CD4-positive, alpha-beta T cell treated with Interleukin-2 at 100 ng/mL for 4 hours (primary cell): ENCODE results near the gene ZFHX2.
A peak's percentile ranks its signal among the peaks of the same experiment; 100 is the strongest.
"Not testable (repeated sequence)": the region's sequence is repeated elsewhere in the genome, so short reads cannot be mapped to it uniquely, and the experiment has no call there.

Experiments used
- DNase-seq: peaks from one replicate; pipeline ENCODE4 v3.0.0-alpha.2; 2020; ENCODE audit warnings: low spot score

ZFHX2 gene

DNA sequence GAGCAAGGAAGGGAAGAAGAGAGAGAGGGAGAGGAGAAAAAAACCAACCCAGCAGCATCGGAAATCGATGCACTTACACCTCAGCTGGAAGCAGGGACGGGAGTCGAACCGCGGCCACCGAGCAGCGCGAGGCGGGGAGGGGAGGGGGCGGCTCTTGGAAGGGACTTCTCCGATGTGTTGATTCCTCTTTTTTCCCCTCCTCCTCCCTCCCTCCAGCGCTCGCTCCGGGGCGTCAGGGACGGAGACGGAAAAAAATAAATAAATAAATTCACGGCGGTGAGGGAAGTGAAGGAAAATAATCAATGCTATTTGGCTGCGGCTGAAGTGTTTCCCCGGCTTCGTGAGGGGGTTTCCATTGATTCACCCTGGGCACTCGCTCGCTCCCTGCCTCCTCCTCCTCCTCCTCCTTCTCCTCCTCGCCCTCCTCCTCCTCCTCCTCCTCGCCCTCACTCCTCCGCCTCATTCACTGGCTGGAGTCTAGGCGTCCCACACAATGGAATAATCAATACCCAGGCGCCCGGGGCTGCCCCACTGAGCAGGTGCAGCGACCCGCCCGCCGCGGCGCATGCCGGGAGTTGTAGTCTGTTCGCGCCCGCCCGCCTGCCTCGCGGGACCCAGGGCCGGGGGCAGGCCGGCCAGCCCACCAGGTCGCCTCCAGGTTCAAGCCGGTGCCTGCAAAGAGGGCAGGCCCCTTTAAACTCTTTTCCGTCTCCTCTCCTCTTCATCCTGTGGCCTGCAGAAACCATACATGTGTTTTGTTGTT, at the start of gene ZFHX2:
Gene ZFHX2, minus strand, starts transcription at position 500 of the 763 bp plus-strand sequence. CDS start 16,440 bp downstream, outside the sequence.
- peak; percentile 77 for DNase-seq

DNA sequence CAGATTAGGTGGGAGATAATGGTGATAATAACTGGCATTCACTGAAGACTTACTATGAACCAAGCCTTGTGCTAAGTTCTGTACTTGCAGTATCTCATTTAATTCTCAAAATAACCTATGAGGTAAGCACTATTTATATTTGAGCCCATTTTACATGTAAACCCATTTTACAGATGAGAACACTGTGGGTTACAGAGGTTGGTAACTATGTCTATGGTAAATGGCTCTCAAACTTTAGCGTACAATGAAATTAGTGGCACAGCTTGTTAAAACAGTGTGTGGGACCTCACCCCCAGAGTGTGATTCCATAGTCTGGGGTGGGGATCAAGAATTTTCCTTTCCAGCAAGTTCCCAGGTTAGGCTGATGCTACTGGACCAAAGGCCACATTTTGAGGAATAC, 49.2 kb upstream of the ZFHX2 start:
- no peak for DNase-seq

DNA sequence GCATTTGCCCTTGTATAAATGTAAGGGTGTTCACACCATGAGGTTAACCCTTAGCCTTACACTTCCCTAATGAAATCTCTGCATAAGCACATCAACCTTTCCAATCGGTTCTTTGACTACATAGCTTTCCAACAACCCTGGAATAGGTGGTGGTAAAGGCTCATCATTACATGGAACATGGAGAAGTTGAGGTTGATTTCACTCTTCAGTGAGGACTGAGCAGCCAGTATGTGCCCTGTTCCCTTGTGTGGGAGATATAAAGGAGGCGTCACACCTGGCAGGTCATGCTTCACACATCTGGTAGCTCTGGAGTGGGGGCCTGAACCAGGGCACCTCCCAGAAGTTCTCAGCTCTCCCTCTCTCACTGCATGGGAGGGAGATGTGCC, 48.8 kb upstream of the ZFHX2 start:
- DNase-seq, result no peak

DNA sequence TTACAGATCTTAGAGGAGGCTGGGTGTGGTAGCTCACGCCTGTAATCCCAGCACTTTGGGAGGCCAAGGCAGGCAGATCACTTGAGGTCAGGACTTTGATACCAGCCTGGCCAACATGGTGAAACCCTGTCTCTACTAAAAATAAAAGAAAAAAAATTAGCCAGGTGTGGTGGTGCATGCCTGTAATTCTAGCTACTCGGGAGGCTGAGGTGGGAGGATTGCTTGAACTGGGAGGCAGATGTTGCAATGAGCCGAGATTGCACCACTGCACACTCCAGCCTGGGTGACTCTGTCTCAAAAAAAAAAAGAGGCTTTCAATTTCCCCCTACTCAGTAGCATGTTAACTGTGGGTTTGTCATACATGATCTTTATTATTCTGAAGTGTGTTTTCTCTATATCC, 42.6 kb upstream of the ZFHX2 start:
- DNase-seq, result not testable (repeated sequence)

DNA sequence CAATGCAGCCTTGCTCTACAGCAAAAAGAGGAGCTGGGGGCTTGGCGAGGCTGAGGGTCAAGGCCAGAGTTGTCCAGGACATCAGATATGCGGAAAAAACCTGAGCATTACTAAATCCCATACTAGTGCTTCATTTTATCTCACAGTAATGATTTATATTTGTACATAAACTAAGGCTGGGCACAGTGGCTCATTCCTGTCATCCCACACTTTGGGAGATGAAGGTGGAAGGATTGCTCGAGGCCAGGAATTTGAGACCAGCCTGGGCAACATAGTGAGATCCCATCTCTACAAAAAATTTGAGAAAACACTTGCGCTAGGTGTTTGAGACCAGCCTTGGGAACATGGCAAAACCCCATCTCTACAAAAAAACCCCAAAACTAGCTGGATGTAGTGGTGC, 38.6 kb upstream of the ZFHX2 start:
- no peak for DNase-seq

DNA sequence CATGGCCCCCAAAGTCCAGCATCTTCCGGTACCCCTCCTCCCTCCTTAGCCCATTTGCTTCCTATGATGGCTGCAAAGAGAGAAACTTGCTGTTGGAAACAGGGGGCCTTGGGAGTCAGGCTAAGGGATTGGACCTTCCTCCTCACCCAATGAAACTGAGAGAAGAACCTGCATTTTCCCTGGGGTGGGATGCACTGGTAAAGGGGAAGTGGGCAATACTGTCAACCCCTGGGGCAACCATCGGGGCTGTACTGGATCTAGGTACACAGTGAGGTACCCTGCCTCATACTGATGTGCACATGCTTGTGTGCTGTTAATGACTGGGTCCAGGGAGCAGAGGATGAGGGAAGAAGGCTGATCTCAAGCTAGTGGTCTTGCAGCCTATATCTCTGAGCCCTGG, 38.0 kb upstream of the ZFHX2 start:
- no peak for DNase-seq

DNA sequence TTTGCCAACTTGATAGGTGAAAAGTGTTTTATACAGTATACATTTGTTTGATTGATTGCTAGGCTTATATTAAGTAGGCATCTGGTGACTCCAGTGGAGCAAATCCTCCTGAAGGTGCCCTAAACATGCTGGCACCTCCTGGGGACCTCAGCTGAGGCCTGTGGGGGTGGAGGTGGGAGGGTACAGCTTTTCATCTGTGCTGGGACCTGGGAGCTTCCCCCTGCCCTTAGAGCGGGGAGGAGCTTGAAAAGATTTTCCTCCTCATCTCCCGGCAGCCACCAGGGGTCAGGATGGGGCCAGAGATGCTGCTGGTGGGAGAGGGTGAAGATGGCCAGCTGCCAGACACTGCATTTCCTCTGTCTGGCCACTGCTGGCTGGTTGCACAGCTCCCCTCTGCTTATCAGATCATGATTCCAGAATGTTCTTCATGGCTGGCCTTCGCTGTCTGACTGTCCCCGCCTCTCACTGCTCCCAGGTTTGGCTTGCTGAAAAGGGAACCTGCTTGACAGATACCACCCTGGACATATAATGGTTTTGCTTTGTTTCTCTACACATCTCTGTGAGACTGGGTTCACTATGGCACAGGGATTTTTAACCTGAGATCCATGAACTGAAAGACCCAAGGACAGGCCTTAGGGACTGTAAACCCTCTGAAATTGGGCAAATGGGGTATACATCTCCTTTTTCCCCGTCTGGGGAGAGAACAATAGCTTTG, 37.5 kb upstream of the ZFHX2 start:
- peak; percentile 78 for DNase-seq

DNA sequence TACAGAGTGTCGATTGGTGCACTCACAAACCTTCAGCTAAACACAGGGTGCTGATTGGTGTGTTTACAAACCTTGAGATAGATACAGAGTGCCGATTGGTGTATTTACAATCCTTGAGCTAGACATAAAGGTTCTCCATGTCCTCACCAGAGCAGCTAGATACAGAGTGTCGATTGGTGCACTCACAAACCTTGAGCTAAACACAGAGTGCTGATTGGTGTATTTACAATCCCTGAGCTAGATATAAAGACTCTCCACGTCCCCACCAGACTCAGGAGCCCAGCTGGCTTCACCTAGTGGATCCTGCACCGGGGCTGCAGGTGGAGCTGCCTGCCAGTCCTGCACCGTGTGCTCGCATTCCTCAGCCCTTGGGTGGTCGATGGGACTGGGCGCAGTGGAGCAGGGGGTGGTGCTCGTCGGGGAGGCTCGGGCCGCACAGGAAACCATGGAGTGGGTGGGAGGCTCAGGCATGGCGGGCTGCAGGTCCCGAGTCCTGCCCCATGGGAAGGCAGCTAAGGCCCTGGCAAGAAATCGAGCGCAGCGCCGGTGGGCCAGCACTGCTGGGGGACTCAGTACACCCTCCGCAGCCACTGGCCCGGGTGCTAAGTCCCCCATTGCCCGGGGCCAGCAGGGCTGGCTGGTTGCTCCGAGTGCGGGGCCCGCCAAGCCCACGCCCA, 33.1 kb upstream of the ZFHX2 start:
- DNase-seq, result not testable (repeated sequence)

DNA sequence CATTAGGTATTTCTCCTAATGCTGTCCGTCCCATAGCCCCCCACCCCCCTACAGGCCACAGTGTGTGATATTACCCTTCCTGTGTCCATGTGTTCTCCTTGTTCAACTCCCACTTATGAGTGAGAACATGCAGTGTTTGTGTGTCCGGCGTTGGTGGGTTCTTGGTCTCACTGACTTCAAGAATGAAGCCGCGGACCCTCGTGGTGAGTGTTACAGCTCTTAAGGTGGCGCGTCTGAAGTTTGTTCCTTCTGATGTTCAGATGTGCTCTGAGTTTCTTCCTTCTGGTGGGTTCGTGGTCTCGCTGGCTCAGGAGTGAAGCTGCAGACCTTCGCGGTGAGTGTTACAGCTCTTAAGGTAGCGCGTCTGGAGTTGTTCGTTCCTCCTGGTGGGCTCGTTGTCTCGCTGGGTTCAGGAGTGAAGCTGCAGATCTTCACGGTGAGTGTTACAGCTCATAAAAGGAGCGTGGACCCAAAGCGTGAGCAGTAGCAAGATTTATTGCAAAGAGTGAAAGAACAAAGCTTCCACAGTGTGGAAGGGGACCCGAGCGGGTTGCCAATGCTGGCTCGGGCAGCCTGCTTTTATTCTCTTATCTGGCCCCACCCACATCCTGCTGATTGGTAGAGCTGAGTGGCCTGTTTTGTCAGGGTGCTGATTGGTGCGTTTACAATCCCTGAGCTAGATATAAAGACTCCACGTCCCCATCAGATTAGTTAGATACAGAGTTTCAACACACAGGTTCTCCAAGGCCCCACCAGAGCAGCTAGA, 32.4 kb upstream of the ZFHX2 start:
- DNase-seq, result not testable (repeated sequence)

DNA sequence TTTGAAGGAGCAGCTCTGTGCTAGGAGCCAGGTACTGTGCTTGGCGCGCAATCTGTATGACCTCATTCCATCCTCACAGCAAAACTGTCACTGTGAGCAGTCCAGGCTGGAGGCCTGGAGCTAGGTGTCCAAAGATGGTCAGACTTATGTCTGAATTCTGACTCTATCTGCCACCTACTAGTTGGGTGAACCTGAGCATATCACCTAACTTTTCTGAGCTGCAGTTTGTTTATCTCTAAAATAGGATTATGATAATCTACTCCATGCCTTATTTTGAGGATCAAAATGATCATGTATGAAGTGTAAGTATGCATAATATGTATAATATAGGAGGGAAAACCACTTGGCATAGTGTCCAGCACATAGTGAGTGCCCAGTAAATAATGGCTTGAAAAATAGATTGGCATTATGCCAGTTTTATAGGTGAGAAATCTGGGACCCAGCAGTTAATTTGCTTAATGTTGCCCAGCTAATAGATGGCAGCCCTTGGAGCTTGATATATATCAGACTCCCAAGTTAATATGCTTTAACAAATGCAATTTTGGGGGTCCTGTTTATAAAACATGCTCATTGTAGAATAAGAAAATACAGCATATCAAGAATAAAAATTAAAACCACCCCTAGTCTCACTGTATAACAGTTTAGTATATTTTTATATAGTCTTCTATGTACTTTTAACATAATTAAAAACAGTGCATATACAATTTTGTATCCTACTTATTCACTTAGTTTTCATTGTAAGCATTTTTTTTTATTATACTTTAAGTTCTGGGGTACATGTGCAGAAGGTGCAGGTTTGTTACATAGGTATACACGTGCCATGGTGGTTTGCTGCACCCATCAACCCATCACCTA, 31.6 kb upstream of the ZFHX2 start:
- DNase-seq, result no peak

DNA sequence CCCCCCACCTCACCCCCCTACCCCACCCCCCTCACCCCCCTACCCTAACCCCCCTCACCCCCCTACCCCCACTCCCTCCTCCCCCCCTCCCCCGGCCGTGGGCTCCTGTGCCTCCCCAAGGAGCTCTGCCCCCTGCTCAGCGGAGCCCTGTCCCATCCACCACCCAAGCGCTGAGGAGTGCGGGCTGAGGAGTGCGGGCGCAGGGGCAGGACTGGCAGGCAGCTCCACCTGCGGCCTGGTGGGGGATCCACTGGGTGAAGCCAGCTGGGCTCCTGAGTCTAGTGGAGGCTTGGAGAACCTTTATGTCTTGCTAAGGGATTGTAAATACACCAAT, 29.4 kb upstream of the ZFHX2 start:
- no peak for DNase-seq

DNA sequence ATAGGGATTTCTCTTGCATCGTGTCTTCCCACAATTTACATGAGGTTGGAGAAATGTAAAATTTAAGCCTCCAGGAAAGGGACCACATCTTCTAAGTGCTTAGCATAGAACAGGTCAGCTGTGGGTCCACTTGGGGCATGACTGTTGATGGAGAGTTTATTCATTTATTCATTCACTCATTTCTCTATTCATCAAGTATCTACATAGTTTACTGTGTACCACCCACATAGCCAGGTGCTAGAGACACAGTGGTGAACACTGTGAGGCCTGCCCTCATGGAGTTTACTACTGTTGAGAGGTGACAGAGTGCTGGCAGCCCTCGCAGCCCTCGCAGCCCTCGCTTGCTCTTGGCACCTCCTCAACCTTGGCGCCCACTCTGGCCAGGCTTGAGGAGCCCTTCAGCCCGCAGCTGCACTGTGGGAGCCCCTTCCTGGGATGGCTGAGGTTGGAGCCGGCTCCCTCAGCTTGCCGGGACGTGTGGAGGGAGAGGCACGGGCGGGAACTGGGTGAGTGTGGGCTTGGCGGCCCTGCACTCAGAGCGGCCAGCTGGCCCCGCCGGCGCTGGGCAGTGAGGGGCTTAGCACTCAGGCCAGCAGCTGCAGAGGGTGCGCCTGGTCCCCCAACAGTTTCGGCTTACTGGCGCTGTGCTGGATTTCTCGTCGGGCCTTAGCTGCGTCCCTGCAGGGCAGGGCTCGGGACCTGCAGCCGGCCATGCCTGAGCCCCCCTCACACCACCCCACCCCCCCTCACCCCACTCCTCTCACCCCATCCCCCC, 28.8 kb upstream of the ZFHX2 start:
- DNase-seq, result no peak

DNA sequence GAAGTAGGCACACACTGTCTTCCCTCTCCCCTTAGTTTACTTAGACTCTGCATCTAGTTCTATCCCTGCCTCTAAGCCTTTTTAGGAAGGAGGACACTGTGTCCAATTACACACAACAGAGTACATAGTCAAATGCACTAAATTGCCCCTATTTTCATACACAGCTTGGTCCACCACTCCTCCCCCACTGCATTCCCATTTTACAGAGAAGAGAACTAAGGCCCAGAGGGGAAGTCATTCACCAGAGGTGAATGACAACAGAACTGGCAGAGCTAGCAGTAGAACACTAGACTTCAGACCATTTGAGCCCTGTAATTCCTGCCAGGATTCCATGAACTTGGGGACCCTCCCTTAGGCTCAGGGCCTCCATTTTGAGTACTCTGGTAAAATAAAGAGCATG, 28.2 kb upstream of the ZFHX2 start:
- no peak for DNase-seq

DNA sequence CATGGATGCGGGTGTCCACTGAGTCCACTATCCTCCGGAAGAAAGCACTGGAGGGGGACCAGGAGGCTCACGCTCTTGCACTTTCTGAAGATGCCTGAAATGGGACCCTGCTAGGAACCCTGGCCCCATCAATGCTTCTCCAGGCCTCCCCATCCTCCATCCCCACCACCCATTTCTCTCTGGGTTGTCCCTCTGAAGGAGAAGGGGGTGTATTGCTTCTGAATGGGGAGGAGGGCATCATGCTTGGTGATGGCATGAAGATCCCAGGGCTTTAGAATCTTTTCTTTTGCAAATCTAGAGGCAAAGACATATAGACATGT, 27.7 kb upstream of the ZFHX2 start:
- no peak for DNase-seq

DNA sequence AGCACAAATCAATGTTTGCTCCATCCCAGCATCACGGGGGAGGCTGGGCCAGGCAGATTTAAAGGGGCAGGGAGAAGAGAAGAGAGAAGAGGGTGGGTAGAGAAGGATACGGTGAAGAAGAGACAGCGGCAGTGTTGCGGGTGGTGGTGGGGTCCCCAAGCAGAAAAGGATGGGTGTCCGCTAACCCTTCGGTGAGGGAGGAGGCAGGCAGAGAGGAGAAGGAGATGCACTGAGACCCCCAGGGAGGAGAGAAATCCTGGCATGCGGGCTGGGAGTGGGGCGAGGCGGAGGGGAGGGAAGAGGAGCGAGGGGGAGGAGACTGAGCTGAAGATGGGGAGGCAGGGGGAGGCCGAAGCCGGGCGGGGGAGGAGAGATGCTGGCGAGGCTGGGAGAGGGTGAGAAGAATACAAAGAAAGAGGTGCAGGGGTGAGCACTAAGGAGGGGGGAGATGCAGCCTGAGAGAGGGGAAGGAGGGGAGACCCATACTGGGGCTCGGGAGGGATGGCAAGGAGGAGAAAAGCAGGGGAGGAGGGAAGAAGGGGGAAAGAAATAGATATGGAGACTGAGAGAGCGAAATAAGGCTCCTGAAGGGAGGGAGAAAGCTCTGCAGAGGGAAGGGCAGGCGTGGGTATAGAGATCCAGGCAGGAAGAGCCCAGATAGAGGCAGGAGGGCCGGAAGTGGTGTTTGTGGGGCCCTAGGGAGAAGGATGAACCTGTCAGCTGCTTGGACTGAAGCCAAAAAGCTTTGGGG, 27.2 kb upstream of the ZFHX2 start, which contains the start of gene JPH4:
Gene JPH4, minus strand, starts transcription at position 231 of the 751 bp plus-strand sequence. CDS start 1,337 bp downstream, outside the sequence.
- DNase-seq, result no peak

DNA sequence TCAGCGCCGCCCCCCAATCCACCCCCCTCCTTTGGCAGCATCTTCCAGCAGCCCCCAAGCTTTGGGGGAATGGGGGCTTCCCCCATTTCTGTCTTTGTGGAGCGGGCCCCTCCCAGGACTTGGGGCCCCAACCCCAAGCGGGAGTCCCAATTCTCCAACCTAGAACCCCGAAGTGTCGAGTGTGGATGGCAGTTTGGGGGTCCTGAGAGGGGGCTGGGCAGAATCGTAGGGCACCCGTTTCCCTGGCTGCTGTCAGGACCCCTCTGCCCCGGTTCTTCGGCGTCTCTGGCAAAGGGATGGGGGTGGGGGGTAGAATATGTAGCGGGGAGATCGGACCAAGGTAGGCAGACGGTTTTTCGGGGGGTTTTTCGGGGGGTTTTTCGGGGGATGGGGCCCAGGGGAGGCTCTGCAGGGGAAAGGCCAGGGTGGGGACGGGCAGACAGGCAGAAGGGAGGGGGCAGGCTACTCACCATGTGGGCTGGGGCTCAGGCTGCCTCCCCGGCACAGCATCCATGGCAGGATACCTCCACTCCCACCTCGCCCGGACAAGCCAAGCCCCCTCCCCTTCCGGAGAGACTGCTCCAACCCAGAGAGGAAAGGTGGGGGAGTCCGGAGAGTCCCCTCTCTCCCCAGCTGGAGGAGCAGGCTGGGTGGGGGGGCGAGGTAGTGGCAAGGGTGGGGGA, 26.3 kb upstream of the ZFHX2 start:
- no peak for DNase-seq

DNA sequence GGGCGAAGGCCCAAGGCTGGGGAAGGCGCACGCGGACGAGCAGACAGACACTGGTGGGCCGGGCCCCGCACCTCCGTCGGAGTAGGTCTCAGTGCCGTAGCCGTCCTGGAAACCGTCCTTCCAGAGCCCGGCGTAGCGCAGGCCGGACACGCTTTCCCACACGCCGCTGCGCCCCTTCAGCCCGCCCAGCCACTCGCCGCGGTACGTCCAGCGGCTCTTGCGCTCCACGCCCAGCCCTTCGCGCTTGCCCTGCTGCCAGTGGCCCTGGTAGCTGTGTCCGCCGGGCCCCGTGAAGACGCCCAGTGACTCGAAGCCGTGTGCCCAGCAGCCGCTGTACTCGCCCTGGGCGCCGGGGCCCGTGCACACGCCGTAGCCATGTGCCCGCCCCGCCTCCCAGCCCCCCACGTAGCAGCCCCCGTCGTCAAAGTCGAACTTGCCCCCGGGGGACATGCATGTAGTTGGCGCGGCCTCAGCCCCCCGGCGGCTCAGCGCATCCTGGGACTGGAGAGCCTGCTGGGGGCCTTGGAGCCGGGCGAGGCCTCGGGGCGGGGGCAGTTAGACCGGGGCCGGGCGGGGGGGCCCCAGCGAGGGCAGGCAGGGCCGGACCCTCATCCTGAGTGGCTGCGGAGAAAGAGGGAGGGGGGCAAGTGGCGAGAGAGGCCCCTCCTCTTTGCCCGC, 25.6 kb upstream of the ZFHX2 start:
- DNase-seq, result no peak

DNA sequence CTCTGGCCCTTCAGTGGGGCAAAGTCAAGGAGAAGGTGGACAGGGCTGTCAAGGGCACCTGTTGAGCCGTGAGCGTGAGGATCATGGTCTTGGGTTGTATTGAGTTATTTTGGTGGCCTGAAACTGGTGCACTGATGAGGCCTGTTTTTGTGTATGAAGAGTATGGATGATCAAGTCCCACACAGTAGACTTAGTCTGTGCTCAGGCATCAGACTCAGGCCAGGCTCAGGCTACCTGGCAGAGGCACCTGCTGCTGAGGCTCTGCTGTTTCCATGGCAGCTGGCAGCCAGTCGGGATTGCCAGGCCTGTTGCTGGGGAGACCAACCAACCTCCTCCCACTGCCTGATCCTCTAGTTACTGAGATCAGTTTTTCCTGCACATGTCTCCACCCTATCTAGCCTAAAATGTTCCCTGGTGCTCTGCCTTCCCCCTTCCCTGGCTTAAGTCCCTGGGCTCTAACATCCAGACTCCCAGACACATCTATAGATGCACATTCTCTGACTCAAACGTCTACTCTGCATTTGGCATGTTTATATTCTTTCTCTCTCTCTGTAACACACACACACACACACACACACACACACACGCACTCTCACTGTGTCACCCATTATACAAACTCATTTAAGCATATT, 21.9 kb upstream of the ZFHX2 start:
- DNase-seq, result no peak
